OCI-M1 (cell line): ENCODE results near the gene RALGPS1.
"Not testable (repeated sequence)": the region's sequence is repeated elsewhere in the genome, so short reads cannot be mapped to it uniquely, and the experiment has no call there.

ENCODE experiments used
- DNase-seq: peaks from one replicate; lab custom pipeline; 2025; lab: John Stamatoyannopoulos, UW

RALGPS1 gene

DNA sequence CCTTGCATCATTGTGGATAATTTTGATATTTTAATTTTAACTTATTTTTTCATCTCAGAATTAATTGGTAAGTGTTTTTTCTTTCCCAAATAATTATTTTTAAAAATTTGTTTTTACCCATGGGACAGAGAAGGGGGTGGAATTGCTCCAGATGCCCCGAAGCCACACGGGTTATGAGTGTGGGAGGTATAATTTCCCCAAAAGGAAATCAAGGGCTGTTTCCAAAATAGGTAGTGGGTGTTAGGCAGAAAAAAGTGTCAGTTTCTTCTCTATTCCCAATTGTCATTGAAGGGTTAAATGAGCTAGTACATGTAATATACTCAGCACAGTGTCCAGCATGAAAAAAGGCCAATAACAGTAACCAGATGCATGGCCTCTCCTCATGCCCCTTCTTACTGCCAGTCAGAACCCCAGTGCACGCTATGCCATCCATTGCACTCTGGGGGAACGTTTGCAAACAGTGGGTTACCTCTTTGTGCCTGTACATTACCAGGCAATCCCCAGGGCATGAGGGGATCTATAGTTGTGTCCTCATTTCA, 244.3 kb downstream of the RALGPS1 start:
- no peak for DNase-seq

- no peak for DNase-seq
Observed at GRCh38 chr9:127159325-127159801, 244.8 kb downstream of the RALGPS1 start.

GRCh38 chr9:127159949-127160610, 245.5 kb downstream of the RALGPS1 start:
- DNase-seq, result no peak

DNA sequence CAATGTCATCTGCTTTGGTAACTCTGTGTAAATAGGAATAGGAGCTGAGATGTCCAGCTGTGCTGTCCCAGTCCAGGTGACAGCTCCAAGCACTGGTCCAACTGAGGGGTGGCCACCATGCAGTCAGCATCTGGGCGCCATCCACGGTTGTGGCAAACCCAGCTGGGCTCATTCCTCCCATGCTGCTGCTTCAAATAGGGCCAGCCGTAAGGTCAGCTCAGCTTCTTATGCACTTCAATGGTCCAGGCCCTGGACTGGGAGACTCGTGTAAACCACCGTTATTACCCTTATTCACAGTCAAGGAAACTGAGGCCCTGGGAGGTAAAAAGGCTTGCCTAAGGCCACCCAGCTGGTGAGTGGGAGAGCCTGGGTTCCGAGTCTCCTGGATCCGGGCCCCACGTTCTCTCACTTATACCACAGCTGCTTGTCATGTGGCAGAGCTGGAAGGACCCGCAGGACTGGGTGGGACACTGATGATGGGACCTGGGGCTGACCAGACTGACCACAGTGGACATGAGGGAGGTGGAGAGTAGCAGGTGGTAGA, 246.6 kb downstream of the RALGPS1 start:
- DNase-seq, result no peak

- DNase-seq, result no peak
Observed at GRCh38 chr9:127162046-127162863, 247.7 kb downstream of the RALGPS1 start.

DNA sequence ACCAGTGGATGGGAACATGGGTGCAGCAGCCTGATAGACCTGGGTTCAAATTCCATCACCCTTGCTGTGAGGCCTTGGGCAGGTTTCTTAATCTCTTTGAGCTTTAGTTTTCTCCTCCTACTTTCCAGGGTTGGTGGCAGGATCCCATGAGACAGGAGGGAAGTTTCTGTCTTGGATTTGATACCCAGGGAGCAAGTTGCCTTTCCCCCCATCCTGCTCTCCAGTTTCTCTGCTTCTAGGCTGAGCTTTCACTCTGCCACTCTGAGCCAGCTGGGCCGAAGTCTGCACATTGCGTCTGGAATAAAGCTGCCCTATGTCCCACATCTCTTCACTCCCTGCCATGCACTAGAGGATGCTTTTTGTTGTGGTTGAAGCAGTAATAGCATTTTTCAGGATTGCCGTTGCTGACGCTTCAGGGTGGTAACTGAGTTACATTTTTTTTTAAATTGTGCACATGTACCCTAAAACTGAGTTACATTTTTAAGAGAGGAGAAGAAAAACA, 248.3 kb downstream of the RALGPS1 start:
- DNase-seq, result no peak

DNA sequence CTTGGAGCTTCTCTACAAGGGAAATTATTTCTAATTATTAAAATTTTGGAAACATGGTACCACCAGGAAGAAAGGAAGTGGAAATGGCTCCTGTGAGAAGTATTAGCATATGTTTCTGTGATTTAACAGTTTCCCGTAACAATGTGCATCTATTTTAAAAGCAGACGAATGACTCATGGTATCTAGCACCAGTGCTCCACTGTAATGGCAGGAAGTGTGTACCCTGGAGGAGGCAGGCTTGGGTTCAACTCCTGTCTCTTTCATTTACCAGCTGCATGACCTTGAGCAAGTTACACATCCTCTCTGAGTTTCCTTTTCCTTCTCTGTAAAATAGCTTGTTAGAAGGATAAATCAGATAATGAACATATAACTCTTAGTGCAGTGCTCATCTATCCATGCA, 248.8 kb downstream of the RALGPS1 start:
- no peak for DNase-seq

DNA sequence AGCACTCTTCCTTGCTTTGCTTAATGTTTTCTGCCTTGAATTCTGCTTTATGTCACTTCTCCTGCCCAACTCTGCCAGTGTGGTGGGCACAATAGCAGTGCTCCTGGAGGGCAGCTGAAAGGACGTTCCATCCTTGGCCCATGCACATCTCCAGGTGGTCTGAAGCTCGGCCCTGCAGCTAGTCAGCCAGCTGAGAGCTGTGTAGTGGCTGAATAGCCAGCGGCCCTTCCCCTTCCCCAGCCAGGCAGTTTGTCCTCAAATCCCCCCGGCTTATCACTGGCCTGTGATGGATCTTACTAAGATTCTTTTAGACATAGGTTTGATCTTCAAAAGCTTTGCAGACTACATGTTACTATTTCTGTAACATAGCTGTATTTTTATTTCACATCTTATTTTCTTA, 250.5 kb downstream of the RALGPS1 start:
- no peak for DNase-seq

- no peak for DNase-seq
Observed at GRCh38 chr9:127166111-127166510, 251.5 kb downstream of the RALGPS1 start.

- DNase-seq, result no peak
Observed at GRCh38 chr9:127166651-127167524, 252.3 kb downstream of the RALGPS1 start.

DNA sequence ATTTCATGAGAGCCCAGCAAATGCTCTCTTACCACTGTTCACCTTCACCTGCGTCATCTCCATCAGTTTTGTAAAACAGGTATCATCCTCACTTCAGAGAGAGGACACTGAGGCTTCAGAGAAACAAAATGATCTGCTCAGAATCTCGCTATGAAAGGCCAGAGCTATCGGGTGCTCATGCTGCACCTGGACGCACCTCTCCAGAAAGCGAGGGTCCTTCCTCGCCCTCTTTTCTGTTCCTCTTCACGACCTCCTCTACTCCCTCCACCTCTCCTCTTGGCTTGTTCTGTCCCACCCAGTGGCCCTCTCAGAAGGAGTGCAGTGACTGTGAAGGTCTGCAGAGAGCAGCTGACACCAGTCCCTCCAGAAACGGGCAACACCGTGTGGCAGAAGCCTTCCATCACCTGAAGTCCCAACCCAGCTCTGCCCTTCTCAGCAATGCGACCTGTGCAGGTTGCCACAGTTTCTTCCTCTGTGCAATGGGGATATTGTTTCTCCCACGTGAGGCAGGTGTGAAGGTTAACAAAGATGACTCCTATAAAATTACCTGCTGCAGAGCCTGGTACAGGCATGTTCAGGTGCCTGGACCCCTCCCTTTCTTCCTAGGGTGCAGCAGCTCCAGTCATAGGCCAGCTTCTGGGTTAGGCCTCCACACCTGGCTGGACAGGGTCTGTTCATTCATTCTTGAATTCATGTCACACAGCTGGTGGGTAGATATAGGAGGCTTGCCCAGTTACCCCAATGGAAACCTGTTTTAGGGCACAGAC, 253.2 kb downstream of the RALGPS1 start:
- DNase-seq, result no peak

DNA sequence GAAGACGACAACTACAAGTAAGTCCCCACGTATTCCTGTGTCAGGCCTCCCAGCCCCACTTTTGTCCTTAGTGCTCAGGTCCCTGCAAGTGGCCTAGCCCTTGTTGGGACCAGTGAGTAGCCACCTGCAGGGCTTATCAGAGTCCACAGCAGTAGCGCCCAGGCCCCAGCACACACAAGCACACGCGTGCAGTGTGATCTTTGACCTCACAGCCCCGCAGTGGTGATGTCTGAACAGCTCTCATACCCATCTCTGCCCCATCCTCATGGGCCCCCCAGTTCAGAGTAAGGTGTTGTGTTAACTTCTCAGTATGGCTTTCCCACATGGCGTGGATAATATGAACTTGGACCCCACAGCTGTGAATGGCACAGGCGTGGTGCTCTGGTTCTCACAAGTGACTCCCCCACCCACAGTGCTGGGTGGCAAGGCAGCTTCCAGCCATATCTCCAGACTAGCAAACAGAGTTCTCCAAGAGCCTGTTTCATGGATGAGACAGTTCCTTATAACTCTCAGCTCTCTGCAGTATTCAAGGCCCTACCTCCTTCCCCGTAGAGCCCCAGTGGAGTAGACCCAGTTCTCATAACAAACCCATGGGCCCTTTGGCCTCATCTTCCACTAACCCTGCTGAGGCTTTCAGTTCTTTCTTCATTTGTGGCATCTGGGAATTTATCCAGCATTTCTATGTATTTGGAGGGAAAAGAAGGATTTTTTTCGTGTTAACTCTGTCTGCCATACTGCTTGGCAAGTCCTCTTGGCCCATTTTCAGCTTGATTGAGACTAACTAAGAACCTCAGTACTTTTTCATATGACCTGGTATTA, 254.4 kb downstream of the RALGPS1 start:
- DNase-seq, result no peak

DNA sequence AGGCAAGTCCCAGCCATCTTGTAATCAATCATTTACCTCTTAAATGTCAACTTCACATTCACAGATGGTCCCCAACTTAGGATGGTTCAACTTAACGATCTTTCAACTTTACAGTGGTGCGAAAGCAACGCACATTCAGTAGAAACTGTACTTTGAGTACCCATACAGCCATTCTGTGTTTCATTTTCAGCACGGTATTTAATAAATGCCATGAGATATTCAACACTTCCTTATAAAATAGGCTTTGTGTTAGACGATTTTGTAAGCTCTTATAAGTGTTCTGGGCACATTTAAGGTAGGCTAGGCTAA, 254.9 kb downstream of the RALGPS1 start:
- DNase-seq, result no peak

GRCh38 chr9:127170103-127170502, 255.5 kb downstream of the RALGPS1 start:
- DNase-seq, result no peak

DNA sequence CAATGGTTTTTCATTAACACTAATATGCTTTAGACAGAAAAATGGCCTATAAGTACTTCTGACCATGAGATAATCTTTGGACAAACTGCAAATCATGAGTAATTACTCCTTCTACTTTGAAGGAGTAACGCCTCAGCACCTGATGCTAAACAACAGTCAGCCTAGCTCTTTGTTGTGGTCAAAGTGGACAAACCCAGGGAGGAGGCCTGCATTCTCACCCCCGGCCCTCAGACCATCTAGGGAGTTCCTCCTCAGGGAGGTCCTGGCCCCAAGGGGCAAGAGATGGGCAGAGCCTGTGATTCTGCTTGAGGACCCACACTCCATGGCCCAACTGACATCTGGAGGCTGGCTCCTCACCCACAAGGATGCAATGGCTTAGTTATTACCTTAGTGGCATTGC, 256.1 kb downstream of the RALGPS1 start:
- DNase-seq, result no peak

- not testable (repeated sequence) for DNase-seq
Observed at GRCh38 chr9:127171348-127171747, 256.8 kb downstream of the RALGPS1 start.

DNA sequence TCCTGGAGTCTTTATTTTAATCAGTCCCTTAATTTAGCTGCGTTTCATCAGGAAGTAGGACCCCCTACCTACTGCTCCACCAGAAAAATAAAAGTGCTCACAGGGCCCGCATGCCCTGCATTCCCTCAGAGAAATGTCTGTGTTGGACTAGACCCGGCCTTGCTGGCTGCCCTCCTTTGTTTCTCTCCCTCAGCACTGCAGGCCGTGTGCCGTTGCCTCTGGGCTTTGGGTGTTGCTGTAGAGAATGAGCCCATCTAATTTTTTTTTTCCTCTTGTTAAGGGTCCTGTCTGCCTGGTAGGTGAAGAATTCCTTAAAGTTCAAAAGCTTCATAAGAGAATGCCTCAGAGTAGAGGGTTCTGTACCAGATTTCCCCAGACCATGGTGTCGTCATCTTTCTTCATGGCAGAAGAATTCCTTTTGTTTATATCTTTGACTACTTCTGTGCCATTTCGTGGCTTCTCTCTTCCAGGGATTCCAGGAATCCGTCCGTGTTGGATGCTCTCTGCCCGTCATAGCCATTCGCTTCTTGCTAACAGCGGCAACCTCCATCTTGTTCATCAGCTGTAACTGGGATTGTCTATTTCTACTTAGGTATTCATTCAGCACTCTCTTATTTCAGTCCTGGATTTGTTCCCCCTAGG, 257.6 kb downstream of the RALGPS1 start:
- no peak for DNase-seq

DNA sequence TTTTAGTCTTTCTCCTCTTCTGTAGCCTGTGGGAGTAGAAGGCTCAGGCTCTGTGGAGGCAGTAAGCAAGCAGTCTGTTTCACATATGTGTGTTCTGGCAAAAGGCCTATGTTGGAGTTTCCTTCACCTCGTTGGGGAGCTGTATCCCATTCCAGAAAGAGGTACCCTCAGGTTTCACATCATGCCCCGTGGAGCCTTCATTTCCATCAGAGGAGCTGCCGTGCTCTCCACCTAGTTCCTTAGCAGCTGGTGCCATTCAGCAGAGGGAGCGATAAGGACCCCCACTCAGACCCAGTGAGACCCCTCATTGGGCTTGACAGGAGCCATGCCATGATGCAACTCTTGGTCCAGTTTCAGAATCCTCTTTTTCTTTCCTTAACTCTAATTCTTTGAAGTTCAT, 258.5 kb downstream of the RALGPS1 start:
- DNase-seq, result no peak

GRCh38 chr9:127174386-127175318, 260.1 kb downstream of the RALGPS1 start:
- DNase-seq, result no peak
